GM19035 (cell line): Measurements from ENCODE around the gene MLIP.
"Not testable (repeated sequence)": the region's sequence is repeated elsewhere in the genome, so short reads cannot be mapped to it uniquely, and the experiment has no call there.

ENCODE experiments used
- ATAC-seq: cut with Tn5 transposase; IDR thresholded peaks from one replicate; pipeline ENCODE4 v1.9.1; 2021; ENCODE audit not compliant: unreplicated experiment

The MLIP gene

DNA sequence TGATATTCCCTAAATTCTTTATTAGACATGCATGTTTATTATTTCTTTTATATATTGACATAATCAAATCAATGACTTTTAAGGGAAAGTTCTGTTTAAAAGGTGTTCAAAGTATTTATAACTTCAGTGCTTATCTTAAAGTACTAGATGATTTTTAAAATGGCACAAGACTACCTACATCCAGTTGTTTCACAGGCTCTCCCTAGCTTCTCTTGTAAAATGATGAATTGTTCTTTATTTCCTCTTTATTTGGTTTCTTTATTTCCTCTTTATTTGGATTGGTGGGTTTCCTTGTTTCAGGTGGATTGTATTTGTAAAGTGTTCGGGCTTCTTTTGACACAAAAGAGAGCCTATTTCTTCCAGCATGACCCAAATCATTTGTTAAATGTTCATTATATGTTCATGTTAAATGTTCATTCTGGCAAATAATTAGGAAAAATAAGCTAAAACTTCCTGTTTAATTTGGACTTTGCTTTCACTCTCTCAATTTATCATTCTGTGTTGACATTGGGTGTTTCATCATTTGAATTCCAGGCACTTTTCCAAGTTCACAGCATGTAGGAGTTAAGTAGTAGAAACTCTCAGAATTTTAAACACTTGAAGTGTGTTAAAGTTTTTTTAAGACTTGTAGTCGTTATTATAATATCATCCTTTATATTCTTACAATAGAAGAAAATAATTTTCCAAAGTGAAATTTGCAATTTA, 24.6 kb downstream of the MLIP start:
- ATAC-seq, result no peak

GRCh38 chr6:54138795-54139194, 27.6 kb downstream of the MLIP start:
- ATAC-seq, result no peak

DNA sequence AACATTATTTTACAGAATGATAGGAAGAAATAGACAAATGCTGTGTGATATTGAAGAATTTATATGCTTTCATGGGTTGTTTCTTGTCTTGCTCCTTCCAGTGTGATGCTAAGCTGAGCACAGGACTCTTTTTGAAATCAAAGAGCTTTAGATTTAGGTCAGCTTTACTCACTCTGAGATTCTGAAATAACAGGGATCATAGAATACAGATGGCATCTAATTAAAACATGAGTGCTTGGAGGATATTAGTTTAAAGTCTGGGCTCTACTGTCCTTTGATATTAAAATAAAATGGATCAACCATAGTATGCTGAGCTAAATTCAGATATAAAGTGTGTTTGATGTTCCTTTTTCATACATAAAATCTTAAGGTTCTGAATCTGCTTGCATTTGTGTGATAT, 29.6 kb downstream of the MLIP start:
- ATAC-seq, result no peak

DNA sequence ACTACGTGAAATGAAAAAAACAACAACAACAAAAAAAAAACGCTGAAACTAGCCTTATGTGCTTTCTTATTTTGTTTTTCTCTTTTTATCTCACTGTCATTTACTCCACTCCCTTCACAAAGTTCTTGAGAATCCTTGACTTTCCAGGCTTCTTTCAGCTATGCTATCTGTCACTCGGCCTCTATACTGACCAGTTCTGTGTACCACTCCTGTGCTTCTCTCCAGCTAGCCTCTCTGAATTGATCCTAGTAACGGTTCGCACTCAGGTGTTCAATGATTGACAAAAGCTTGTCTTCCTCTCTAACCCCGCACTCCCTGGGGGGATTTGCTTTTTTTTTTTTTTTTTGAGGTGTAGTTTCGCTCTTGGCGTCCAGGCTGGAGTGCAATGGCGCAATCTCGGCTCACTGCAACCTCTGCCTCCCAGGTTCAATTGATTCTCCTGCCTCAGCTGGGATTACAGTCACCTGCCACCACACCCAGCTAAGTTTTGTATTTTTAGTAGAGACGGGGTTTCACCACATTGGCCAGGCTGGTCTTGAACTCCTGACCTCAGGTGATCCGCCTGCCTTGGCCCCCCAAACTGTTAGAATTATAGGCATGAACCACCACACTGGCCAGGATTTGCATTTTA, 31.8 kb downstream of the MLIP start:
- no peak for ATAC-seq

GRCh38 chr6:54151861-54152260, 40.6 kb downstream of the MLIP start:
- ATAC-seq, result no peak

DNA sequence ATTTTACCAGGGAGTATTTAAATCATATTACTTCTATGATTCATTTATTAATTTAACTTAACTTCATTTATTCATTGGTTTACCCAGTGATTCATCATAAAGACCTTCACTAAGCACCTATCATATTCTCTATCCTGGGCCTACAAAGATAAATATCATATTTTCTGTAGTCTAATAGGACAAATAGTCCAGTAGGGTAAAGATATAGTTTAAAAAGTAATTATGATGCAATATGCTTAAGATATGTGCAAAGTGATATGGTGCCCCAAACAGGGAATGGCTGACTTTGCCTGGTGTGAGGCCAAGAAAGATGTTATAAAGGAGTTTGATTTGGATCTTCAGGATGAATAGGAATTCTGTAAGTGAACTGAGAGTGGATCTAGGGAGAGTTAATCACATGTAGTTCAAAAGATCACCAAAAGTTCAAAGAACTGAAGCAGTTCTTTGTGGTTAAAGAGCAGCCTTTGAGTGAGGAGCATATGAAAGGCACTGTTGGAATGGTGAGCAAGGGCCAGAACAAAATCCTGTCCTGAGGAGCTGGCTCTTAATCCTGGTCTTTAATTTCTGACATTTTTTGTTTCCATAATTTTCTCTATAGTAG, 45.5 kb downstream of the MLIP start:
- no peak for ATAC-seq

DNA sequence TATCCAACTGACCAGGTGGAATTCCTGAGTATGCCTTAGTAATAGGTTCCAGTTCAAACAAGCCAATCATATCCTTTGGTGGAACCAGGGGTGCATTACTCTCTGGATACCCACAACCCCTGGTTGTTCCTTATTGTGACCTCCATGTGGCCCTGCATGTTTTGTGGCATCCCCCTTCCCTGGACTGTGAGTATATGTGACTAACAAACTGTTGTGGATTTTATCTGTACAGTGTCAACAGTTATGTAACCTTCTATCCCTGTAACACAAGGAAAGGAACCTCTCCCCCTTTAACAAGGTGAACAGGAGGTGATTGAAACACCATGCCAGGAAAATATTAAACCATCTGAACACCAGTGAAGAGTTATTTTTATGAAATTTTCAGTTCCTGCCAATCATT, 46.2 kb downstream of the MLIP start:
- ATAC-seq, result no peak

DNA sequence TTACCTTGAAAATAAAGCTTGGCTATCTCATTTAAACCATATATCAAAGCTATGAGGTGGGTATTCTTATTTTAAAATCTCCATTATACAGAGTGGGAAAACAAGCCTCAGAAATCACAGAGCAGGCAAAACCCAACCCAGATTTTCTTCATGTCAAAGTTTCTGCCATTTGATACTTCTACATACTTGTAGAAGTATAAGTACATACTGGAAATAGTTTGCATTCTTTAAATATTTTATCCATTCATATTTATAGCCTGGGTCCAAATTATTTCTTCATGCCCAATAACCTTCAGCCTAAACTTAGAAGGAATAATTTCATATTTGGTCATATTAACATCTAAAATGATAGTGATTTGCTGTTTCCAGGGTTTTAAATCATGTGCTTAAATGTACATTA, 61.8 kb downstream of the MLIP start:
- no peak for ATAC-seq

DNA sequence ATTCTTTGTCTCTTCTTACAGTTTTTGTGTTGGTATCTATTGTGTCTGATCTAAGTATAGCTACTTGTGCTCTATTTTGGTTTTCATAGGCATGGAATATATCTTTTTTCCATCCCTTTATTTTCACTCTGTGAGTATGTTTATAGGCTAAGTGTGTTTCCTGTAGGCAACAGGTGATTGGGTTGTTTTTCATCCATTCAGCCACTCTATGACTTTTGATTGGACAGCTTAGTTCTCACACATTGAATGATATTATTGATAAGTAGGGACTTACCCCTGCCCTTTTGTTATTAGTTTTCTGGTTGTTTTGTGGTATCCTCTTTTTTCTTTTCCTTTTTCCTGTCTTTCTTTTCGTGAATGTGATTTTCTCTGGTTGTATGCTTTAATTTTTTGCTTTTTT, 67.9 kb downstream of the MLIP start:
- ATAC-seq, result no peak

DNA sequence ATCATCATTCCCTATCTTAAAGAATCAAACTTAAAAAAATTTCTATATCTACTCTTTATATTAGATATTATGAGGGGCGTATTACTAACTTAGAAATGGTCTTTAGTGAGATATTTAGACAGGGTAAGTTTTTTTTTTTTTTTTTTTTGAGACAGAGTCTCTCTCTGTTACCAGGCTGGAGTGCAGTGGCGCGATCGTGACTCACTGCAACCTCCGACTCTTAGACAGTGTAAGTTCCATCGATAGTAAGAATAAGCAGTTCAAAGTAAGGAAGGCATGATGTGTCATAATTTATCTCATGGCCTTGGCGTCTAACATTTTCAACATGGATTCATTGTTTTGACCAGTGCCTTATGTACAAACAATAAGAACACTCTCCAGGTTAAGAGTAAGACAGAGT, 72.4 kb downstream of the MLIP start:
- ATAC-seq, result no peak

- no peak for ATAC-seq
These were observed 74.6 kb downstream of the MLIP start for GRCh38 chr6:54185885-54186284.

GRCh38 chr6:54188846-54189245, 77.6 kb downstream of the MLIP start:
- ATAC-seq, result no peak

GRCh38 chr6:54191461-54191860, 80.2 kb downstream of the MLIP start:
- no peak for ATAC-seq

DNA sequence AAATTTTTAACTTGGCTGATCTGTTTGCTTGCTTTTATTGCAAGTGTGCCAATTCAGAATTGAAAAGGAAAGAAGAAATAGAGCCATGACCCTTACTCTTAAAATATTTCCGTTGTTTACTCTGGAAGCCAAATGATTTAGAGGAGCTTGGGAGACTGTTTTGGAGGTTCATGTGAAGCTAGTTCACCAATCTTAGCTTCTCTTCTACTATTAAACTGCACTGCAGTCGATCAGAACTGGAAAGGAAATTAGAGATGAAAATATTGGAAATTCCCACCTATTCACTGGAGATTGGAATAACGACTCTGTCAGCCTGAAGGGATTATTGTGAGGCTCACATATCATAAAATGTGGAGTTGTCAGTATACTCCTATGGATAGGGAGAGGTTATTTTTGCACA, 81.8 kb downstream of the MLIP start:
- no peak for ATAC-seq

GRCh38 chr6:54193560-54193959, 82.3 kb downstream of the MLIP start:
- no peak for ATAC-seq

DNA sequence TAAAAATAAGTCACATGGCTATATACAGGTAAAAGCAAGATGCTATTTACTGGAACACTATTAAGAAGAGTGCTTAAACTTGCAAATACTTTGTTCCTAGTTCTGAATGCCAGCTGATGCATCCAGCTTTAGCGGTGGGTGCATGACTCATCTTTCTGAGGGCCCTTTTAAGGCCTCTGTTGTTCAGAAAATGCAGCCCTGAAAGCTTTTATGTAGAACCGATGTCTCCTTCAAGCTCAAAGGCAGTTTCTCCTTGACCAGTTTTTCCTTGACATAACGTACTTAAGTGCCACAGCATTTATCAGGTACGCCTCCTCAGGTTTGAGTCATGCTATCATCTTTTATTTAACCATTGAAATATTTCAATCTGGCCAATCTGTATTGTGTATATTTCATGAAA, 82.8 kb downstream of the MLIP start:
- no peak for ATAC-seq

- no peak for ATAC-seq
These were observed 84.4 kb downstream of the MLIP start for GRCh38 chr6:54195637-54196036.

- ATAC-seq, result no peak
These were observed 85.7 kb downstream of the MLIP start for GRCh38 chr6:54196905-54197304.

- no peak for ATAC-seq
These were observed 86.9 kb downstream of the MLIP start for GRCh38 chr6:54198134-54198533.

DNA sequence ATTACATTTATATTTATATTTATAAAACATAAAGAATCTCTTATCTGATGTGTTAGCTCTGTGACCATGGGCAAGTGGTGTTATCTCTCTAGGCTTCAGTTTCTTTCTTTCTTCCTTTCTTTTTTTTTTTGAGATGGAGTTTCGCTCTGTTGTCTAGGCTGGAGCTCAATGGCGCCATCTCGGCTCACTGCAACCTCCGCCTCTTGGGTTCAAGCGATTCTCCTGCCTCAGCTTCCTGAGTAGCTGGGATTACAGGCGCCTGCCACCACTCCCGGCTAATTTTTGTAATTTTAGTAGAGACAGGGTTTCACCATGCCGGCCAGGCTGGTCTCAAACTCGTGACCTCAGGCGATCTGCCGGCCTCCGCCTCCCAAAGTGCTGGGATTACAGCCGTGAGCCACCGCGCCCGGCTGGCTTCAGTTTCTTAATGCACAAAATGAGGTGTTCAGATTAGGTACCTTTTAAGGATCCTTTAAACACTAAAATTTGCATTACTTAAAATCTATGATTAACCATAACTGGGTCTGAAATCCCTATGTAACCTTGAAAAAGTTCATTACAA, 92.3 kb downstream of the MLIP start:
- not testable (repeated sequence) for ATAC-seq

DNA sequence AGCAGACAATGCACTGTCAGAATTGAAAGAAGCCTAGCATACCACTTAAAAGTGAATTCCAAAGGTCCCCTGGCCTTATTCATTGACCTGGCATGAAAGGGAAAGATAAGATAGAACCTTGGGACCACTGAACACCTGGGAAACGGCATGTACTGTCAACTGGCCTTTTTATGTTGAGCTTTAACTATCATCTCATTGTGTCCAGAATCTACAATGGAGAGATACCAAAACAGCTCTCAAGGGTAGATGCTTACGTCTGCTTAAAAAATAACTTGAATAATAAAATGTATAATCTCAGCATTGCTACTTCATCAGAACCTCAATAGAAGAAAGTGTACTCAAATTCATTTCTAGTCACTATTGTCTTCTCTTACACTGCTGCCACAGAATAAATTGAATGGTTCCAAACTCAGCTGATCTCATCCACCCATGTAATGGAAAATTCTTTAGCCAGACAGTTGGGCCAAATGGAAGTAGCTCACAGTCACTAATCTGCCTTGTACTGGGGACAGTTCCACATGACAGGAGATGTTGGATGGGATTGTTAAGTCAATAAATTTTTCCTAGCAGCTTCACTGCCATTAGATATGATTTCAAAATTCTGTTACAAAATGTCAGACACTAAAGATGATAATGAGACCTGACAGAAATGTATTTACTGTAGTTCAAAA, 93.8 kb downstream of the MLIP start:
- ATAC-seq, result no peak

- ATAC-seq, result no peak
These were observed 95.3 kb downstream of the MLIP start for GRCh38 chr6:54206510-54206909.
